ENCODE results near the gene ZNF740.
"Not testable (repeated sequence)": the region's sequence is repeated elsewhere in the genome, so short reads cannot be mapped to it uniquely, and the experiment has no call there.

Gene ZNF740

DNA sequence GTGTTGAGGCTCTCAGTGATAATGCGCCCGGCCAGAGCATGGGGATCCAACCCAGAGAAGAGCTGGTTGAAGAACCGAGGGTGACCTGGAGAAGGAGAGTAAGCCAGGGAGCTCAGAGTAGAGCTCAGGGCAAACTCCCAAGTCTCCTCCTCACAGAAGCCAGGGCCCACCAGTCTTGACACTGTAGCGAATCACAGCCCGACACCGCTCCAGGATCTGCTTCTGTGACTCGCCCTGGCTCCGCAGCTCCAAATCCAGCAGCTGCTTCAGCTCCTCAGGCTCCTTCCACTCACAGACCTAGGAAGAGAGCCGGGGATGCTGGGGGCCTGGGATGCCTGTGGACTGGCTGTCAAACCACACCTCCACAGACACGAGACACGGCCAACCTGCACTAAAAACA, 8.2 kb upstream of the ZNF740 start:
- DNase-seq: peak in 1 of 10 donors; percentile 83
- intact Hi-C loops (cut with DNase I): no loop called here

DNA sequence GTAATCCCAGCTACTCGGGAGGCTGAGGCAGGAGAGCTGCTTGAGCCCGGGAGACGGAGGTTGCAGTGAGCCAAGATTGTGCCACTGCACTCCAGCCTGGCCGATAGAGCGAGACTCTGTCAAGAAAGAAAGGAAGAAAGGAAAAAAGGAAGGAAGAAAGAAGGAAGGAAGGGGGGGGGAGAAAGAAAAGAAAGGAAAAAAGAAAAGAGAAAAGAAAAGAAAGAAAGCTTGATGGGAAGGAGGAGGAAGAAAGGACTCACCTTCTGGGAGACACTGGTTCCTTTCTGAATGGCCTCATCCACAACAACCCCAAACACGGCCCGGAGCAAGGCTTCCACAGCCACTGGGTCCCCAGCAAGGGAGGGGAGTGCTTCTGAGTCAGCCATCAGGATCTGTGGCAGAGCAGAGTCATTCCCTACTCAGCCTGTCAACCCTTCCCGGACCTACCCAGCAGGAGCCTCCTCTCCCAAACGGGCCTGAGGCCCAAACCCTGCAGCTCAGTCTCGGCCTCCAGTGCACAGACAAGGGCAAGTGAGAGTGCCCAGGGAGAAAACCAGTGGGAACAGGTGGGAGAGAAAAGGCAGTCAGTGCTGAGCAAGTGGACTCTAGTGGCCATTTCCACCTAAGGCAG, 7.3 kb upstream of the ZNF740 start:
- intact Hi-C loops (cut with DNase I): no loop called here

DNA sequence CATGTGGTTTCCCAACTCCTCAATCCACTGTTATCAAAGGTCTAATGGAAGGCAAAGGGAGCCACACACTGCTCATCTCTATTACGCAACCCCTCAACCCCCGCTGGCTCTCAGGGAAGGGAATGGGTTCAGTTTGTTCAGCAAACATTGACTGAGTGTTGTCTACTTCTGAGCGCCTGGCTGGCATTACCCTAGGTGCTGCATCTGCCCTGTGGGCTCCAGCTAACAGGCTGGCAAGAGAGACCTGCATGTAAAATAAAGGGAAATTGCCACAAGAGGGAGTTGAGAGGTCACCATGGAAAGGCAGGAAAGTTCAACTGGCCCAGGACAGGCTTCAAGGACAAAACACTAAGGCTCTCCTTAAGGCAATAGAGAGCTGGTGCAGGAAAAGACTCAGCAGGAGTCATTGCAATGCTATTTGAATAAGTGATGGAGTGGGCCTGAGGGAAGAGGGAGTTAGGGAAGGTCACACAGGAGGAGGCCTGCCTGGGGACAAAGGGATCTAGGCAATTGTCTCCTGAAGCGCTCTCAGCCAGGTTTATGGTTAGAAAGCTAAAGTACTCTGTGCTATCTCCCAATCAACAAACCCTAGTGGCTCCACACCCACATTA, 5.5 kb upstream of the ZNF740 start:
- no peak for DNase-seq
- intact Hi-C loops (cut with DNase I): no loop called here

More for the DNA sequence above, 7.3 kb upstream of the ZNF740 start:
- DNase-seq: peak in 1 of 10 donors; percentile 42

DNA sequence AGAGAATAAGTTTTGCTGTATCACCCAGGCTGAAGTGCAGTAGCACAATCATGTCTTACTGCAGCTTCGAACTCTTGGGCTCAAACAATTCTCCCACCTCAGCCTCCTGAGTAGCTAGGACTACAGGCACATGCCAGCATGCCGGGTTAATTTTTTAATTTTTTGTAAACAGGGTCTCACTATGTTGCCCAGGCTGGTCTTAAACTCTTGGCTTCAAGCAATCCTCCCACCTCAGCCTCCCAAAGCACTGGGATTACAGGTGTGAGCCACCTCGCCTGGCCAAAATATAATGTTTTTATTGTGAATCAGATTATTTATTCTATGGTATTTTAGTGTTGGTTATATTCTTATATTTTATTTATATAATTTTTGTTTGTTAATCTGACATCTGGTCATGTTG, 3.8 kb upstream of the ZNF740 start:
- intact Hi-C loops (cut with DNase I): no loop called here
- peak in 1 of 10 donors; percentile 4 for DNase-seq

DNA sequence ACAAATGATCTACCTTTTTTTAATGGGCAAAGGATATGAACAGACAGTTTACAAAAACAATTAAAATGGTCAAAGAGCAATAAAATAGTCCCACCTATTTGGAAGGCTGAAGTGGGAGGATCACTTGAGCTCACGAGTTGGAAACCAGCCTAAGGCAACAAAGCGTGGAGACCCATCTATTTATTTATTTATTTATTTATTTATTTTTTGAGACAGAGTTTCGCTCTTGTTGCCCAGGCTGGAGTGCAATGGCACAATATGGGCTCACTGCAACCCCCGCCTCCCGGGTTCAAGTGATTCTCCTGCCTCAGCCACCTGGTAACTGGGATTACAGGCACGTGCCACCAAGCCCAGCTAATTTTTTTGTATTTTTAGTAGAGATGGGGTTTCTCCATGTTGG, 3.1 kb upstream of the ZNF740 start:
- peak in 1 of 10 donors; percentile 31 for DNase-seq
- intact Hi-C loops (cut with DNase I): not testable (repeated sequence)

DNA sequence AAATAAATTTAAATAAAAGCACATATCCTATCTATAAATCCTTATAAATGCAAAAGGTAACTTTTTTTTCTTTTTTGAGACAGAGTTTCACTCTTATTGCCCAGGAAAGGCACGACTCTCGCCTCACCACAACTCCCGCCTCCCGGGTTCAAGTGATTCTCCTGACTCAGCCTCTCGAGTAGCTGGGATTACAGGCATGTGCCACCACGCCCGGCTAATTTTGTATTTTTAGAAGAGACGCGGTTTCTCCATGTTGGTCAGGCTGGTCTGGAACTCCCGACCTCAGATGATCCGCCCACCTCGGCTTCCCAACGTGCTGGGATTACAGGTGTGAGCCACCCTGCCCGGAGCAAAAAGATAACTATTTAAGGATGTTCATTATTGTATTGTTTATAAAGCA, 1.7 kb upstream of the ZNF740 start:
- intact Hi-C loops (cut with DNase I): not testable (repeated sequence)
- peak in 1 of 10 donors; percentile 32 for DNase-seq

DNA sequence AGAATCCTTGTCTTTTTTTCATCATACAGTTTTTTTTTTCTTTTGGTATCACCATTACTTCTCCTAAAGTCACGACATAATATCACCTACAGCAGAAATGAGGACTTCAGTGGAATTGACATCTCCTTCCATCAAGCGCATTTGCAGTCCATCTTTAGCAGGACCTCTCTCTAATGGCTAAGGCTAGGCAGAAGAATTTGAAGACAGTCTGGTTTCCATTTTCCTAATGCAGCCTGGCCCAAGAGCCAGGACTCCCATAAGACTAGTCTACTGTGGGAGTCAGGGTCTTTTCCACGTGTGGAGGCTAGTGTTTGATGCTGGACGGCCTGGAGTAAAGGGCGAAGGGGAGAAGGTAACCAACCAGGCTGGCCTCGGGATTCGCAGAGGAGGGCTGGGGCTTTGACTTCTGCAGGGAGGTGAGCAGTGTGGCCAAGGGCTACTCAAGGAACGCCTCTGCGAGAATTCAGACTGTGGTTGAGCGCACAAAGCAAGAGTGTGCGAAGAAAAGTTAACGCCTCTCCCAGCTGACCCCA, 769 bp upstream of the ZNF740 start:
- peak in 3 of 10 donors; percentile 27 to 85 (median 34) for DNase-seq
- intact Hi-C loops (cut with DNase I): loop anchor here (5.0 kb wide), 1 partner anchor 112 kb away; no protein-coding TSS in a partner anchor

DNA sequence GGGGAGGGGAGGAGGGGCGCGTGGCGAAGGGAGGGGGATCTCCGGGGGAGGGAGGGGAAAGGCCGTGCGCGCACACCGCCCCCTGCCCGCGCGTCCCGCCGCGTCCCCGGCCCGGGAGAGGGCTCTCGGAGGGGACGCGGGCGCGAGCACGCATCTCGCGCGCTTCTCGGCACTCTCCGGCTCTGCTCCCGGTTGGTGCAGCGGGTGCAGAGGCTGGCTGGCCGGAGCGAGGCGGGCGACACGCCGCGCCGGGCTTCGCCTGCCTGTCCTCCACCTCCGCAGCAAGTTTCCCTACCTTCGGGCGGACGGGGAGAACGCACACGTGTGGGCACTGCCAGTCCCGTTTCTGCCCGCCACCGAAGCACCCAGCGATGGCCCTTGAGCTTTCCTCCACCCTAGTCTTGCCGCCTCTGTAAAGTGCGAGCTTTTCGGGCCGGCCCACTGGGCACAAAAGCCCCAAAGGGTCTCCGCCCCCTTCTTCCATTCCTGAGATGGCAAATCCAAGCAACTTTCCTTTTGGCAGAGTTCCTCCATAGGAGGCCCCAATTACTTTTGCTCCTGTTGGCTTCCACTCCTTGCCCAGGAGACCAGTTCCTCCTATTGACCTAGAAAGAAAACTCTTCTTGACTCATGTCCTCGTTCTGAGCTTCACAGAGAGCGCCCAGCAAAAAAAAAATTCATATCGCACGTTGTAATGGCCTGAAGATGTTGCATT, 566 bp downstream of the ZNF740 start:
- intact Hi-C loops (cut with DNase I): loop anchor here (5.0 kb wide), 1 partner anchor 114 kb away; no protein-coding TSS in a partner anchor
- DNase-seq: peak; percentile 49 to 97 (median 74)

DNA sequence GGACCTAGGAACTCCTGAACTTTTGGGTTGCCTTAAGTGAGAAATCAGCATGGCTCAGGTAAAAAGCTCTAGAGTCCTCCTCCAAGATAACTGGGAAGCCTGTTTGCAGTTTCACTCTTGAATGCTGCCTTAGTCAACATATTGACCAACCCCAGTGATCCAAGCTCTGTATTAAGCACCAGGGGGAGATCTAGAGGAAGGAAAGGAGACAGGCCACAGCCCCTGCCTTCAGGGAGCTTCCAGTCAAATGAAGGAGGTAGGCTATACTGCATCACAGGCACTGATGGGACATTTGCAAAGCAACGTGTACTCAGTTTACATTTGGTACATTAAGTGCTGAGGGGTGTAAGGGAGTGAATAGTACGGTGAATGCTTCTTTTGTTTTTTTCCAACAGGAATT, 1.4 kb downstream of the ZNF740 start:
- intact Hi-C loops (cut with DNase I): loop anchor here (5.0 kb wide), 1 partner anchor 115 kb away; no protein-coding TSS in a partner anchor
- no peak for DNase-seq

DNA sequence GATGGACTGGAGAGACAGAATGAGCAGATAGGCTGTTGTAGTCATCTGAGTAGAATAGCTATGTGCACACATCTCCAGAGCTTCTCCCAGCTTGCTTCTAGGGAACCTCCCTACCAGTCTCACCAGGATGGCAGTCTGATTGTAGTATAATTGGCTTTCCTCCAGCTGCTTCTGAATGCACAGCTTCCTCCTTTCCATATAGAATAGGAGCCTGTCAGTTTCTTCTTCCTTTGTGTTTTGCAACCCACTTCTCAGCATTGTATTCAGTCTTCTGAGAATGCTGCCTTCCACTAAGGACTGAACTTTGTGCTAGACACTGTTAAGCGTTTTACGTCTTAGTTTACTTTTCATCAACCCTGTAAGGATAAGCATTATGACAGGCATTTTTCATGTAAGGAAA, 2.4 kb downstream of the ZNF740 start:
- intact Hi-C loops (cut with DNase I): loop anchor here (5.0 kb wide), 1 partner anchor 116 kb away; no protein-coding TSS in a partner anchor
- DNase-seq: no peak

DNA sequence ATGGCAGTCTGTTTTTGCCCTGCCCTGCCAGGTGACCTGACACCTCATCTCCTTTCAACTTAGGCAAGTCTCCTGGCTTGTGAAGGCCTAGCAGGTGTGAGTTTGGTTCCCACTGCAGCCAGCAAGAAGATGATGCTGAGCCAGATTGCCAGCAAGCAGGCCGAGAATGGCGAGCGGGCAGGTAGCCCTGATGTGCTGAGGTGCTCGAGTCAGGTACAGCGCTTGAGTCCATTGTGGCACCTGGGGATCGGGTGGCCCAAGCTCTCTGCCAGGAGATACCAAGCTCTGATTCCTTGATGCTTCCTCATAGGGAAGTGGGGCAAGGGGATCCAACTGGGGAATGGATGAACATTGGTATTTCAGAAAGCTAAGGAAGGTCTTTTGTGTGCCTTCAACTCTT, 4.3 kb downstream of the ZNF740 start:
- intact Hi-C loops (cut with DNase I): loop anchor here (5.0 kb wide), 1 partner anchor 118 kb away; no protein-coding TSS in a partner anchor
- no peak for DNase-seq

DNA sequence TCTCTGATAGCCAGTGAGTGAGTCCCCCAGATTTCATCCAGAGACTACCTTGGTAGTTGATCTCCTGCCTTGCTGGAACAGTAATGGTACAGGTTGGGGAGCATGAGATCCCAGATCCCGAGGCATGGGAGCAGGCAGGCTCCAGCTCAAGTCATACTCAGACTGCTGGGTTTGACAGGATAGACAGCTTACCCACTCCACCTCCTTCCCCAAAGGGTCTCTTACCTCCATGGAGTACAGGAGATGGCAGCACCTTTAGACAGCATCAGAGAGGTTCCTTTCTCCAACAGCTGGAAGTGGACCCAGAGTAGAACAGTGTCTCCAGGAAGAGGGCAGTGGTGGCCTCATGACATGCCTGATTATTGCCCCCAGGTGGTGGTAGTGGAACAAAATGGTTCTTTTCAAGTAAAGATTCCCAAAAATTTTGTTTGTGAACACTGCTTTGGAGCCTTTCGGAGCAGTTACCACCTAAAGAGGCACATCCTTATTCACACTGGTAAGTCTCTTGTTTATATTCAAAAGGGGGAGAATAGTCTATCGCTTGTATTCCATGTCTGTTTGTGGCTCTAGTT, 5.1 kb downstream of the ZNF740 start:
- DNase-seq: no peak
- intact Hi-C loops (cut with DNase I): no loop called here

DNA sequence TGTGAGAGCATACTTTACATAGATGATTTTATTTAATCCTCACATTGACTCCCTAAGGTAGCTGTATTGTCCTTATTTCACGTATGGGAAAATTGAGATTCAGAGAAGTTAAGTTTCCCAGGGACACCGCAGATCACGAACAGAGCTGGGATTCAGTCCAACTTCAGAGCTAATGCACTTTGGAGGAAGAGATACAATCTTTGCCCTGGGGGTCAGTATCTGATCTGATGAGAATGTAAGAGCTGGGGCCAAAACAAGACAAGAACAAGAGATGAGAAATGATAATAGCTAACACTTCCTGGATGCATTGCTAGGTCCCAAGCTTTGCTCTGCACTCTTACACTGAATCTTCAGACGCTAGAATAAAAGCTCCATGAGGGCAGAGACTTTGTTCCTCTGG, 6.2 kb downstream of the ZNF740 start:
- intact Hi-C loops (cut with DNase I): no loop called here
- no peak for DNase-seq

DNA sequence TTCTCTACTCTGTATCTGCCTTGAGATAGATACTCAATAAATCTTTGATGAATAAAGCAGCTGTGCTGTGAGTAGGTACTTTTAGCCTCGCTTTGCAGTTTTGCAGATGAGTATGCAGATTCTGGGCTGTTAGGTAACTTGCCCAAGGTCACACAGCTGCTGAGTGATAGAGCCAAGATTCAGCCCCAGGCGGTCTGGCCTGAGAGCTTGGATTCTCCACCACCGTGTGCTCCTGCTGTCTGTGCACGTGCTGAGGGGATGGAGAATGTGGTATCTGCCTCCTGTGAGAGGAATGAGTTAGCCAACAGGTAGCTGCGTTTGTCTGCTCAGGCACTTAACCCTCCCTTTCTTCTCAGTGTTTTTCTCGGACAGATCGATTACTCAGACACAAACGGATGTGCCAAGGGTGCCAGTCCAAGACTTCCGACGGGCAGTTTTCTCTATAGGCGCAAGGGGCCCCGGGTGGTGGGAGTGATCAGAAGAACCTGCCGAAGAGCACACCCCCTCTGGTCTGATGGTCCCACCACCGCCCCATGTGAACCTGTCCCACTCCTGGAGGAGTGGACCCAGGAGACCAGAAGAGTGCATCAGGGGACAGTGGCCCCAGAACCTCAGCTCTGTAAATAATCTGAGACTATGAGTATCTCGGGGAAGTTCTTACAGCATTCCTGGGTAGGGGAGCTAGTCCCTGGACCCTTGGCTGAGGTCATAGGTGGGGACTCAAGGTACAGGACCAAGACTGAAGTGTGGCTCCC, 6.8 kb downstream of the ZNF740 start:
- intact Hi-C loops (cut with DNase I): no loop called here
- no peak for DNase-seq

DNA sequence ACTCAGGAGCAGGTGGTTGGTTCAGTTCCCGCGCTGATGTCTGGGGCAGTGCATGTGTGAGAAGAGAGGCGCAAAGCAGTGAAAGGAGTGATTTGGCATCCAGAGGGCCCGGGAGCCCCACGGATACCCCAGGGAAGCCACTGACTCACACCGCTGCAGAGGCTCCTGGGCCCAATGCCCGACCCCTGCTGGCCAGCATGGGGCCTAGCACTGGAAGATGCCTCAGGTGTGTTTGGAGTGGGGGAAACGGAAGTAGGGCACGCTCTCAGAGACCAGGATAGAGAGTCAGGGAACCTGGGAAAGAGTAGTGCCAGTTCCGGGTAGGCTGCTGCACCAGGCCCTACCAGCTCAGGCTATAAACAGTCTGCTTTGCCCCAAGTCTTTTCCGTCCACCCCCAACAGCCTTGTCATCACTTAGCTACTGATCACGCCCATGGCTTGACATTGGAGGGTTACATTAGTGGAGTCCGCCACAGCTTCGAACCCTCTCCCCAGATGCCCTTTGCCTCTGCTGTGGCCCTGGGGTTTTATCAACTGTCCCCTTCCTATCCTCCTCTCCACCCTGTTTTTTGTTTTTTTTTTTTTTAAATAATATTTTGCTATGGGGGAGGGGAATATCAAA, 9.7 kb downstream of the ZNF740 start:
- DNase-seq: peak in 4 of 10 donors; percentile 40 to 90 (median 63)
- intact Hi-C loops (cut with DNase I): no loop called here

DNA sequence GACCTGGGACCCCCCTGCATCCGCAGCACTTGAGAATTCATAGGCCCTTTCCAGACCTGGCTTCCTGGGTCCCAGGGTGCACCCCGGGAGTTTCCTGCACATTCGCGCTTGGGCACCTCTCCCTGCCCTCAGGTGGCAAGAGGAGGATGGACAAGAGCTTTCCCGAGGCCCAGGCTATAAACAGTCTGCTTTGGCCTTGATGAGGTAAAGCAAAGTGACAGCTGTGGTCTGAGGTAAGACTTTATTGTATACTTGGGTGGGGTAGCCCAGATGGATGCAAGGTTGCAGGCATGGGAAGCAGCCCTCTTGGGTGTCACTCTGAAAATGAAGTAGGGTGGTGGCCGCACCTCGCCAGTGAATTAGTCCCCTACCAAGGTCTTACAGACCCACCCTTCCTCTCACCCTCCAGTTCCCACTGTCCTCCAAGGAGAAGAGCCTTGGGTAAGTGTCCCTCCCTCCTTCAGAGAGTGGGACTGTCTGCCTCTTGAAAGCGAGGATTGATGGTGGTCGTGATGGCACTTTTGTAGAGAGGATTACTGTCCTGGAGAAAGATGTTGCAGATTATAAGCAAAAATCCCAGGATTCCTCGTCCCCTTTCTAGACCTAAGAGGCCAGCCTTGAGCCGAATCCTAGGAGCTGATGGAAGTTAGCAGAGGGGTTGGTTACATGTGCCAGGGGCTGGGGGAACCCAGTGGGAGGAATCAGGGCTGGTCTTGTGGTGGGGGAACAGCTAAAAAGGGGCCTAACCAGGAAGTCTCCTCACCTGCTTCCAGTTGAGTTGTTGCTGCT, 10.8 kb downstream of the ZNF740 start:
- DNase-seq: no peak
- intact Hi-C loops (cut with DNase I): no loop called here

DNA sequence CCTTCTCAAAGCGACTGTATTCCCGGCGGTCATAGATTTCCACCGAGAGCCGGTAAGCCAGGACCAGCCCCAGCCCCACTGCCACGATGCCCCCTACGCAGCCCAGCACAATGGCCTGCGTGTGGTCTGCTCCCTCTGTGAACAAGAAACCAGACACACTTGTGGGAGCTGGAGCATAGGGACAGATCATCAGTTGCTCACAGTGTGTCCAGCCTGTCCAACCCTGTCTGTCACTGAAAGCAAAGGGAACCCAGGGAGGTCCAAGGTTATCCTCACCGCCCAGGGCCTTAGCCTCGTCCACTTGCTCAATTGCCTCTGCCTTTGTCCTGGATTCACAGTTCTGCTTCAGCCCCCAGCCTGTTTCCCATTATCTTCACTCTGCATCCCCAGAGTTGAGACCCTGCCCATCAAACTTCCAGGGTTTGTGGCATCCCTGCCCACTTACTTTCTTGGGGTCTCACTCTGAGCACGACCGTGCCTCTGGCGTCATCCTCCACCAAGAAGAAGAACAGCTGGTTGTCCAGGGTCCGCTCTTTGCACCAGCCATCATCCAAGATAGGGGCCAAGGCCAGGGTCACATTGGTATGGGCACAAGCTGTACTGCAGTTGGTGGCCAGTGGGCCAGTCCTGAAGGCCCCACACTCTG, 11.5 kb downstream of the ZNF740 start:
- intact Hi-C loops (cut with DNase I): no loop called here
- DNase-seq: no peak

DNA sequence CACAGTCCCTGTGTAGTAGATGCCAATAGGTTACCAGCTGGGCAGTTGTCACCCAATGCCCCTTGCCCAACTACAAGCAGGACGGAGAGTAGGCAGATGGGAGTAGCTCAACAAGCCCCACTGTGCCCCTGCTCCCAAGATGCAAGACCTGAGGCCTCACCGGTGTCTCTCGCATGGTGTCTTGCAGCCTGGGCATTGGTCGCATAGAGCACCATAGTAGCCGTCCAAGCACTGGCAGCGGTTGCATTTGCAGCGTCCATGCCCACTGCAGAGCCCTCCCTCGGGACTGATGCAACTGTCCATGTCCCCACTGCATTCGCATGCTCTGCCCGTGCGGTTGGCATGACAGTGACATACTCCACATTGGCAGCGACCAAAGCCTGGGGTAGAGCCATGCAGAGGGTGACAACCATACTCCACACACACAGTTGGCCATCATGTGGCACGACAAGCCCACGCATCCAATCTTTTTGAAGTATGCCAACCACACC, 12.1 kb downstream of the ZNF740 start:
- DNase-seq: no peak
- intact Hi-C loops (cut with DNase I): no loop called here
